C4-2B (cell line): ENCODE data around the gene LRPAP1.

Experiments used
- ZFX ChIP-seq: fragments of 450-650 bp; IDR thresholded peaks from 2 replicates; pipeline ENCODE4 v1.6.1; 2017
- TF ChIP-seq, protein P1 (sequence below): fragments of 450-650 bp; conservative IDR thresholded peaks from 2 replicates; pipeline ENCODE4 v1.5.1; 2017; ENCODE audit warnings: mild to moderate bottlenecking

DNA sequence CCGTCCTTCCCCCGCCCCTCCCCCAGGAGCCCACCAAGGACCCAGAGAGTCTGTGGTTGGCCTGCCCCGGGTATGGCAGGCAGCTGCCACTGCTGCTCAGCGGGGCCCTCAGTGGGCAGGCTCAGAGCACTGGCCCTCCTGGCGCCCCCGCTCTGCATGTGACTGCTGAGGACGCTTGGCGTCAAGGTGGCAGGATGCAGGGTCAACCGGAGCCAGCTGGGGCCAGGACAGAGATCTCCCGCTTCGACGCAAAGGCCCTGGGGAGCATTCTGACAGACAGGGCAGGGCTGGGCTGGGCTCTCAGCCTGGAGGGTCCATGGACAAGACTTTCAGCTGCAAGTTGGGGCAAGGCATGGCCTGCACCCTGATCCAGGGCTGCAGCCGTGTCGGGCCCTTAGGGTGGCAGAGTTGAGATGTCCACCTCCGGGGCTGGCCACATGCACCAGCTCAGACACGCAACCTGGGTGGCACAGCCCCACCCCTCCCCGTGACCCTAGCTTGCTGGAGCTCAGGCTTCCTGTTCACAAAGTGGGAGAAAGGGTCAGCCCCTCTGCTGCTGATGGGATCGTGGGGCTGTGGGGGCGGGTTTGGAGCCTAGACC, 30.3 kb downstream of the LRPAP1 start:
- TF ChIP-seq, protein P1, sequence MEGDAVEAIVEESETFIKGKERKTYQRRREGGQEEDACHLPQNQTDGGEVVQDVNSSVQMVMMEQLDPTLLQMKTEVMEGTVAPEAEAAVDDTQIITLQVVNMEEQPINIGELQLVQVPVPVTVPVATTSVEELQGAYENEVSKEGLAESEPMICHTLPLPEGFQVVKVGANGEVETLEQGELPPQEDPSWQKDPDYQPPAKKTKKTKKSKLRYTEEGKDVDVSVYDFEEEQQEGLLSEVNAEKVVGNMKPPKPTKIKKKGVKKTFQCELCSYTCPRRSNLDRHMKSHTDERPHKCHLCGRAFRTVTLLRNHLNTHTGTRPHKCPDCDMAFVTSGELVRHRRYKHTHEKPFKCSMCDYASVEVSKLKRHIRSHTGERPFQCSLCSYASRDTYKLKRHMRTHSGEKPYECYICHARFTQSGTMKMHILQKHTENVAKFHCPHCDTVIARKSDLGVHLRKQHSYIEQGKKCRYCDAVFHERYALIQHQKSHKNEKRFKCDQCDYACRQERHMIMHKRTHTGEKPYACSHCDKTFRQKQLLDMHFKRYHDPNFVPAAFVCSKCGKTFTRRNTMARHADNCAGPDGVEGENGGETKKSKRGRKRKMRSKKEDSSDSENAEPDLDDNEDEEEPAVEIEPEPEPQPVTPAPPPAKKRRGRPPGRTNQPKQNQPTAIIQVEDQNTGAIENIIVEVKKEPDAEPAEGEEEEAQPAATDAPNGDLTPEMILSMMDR, result no peak
- TF ChIP-seq ZFX, result no peak
